H1 (cell line): ENCODE measurements around the gene SIGLEC11. TPM values are rescaled to one million over a fixed set of nuclear protein-coding genes. Genes with fewer than 3 reads are reported as not detected.

ENCODE experiments used
- CTCF ChIA-PET: fragments of 300-600 bp; sonication (Branson Sonifier 250); formaldehyde crosslinking; loops from one replicate; lab custom pipeline; 2021; ENCODE audit not compliant: partially characterized antibody; lab: Charles Lee
- POLR2A ChIA-PET: fragments of 300-600 bp; sonication (Branson Sonifier 250); formaldehyde crosslinking; loops from one replicate; lab custom pipeline; 2021; ENCODE audit warnings: inconsistent platforms; ENCODE audit not compliant: partially characterized antibody; lab: Charles Lee
- DNase-seq, 2 experiments: peaks; one replicate each; pipeline versions ENCODE4 v3.0.0 to v3.0.0-alpha.2; 2010 to 2022; ENCODE audit warnings: low spot score in 2 of 2, low read depth in 1 of 2, mixed read lengths in 1 of 2
- FAIRE-seq: peaks from 2 replicates; lab custom pipeline; 2011; peaks lifted over from hg19 to GRCh38; lab: Jason Lieb, UNC
- H2AFZ ChIP-seq: 2 replicates; pipeline ENCODE4 v1.8.1; 2012; ENCODE audit warnings: low read length, inconsistent platforms
- H2AK5ac ChIP-seq: 2 replicates; pipeline ENCODE4 v1.6.1; 2013; ENCODE audit warnings: low read depth, low read length
- H2BK120ac ChIP-seq: replicated peaks from 2 replicates; pipeline ENCODE3; 2013; ENCODE audit warnings: low read depth, low read length, inconsistent platforms
- H2BK12ac ChIP-seq: 2 replicates; pipeline ENCODE4 v1.6.1; 2013; ENCODE audit warnings: low read depth, low read length
- H2BK15ac ChIP-seq: 2 replicates; pipeline ENCODE4 v1.6.1; 2013; ENCODE audit warnings: low read length
- H2BK20ac ChIP-seq: 2 replicates; pipeline ENCODE4 v1.6.1; 2013; ENCODE audit warnings: low read length
- H2BK5ac ChIP-seq: 2 replicates; pipeline ENCODE4 v1.6.1; 2013; ENCODE audit warnings: low read depth, low read length
- H3K14ac ChIP-seq: 2 replicates; pipeline ENCODE4 v1.6.1; 2013; ENCODE audit warnings: inconsistent platforms; ENCODE audit not compliant: insufficient read length
- H3K18ac ChIP-seq: 2 replicates; pipeline ENCODE4 v1.6.1; 2013; ENCODE audit warnings: low read length; ENCODE audit errors: extremely low read depth
- H3K23ac ChIP-seq: 2 replicates; pipeline ENCODE4 v1.6.1; 2013; ENCODE audit warnings: inconsistent platforms; ENCODE audit not compliant: insufficient read length
- H3K23me2 ChIP-seq: 2 replicates; pipeline ENCODE4 v1.6.1; 2013; ENCODE audit warnings: low read depth, low read length
- H3K27ac ChIP-seq: 2 replicates; pipeline ENCODE4 v1.6.1; 2011; ENCODE audit warnings: low read depth, low read length, inconsistent platforms
- H3K27me3 ChIP-seq, 4 experiments: replicated peaks in 1 of 4; 1 replicate in 1 of 4; 2 replicates in 3 of 4; pipeline versions ENCODE4 v1.6.1 to v1.8.1; 2011 to 2013; ENCODE audit warnings: low read length in 3 of 4, mild to moderate bottlenecking in 3 of 4, inconsistent platforms in 2 of 4, mixed read lengths in 2 of 4, moderate library complexity in 1 of 4; ENCODE audit not compliant: control insufficient read depth in 3 of 4, insufficient read depth in 3 of 4; ENCODE audit errors: extremely low read depth in 1 of 4
- H3K36me3 ChIP-seq, 4 experiments: 2 replicates each; pipeline versions ENCODE4 v1.6.1 to v1.8.1; 2011 to 2013; ENCODE audit warnings: mild to moderate bottlenecking in 4 of 4, low read length in 3 of 4, moderate library complexity in 2 of 4, control low read depth in 1 of 4, inconsistent platforms in 1 of 4; ENCODE audit not compliant: insufficient read depth in 4 of 4, control insufficient read depth in 2 of 4
- H3K4ac ChIP-seq: replicated peaks from 2 replicates; pipeline ENCODE3; 2013; ENCODE audit warnings: low read length, low read depth, mixed read lengths, inconsistent platforms; ENCODE audit not compliant: insufficient read length
- H3K4me1 ChIP-seq, 4 experiments: replicated peaks in 1 of 4; 1 replicate in 1 of 4; 2 replicates in 3 of 4; pipeline versions ENCODE4 v1.6.1 to v1.8.1; 2011 to 2013; ENCODE audit warnings: low read length in 3 of 4, inconsistent platforms in 2 of 4, mixed read lengths in 1 of 4; ENCODE audit not compliant: insufficient read depth in 4 of 4, control insufficient read depth in 3 of 4
- H3K4me2 ChIP-seq, 2 experiments: 2 replicates each; pipeline versions ENCODE4 v1.6.1 to v1.8.1; 2011 to 2013; ENCODE audit warnings: low read depth in 2 of 2, low read length in 2 of 2, control low read depth in 1 of 2, inconsistent platforms in 1 of 2, mild to moderate bottlenecking in 1 of 2; ENCODE audit not compliant: insufficient read depth in 1 of 2
- H3K4me3 ChIP-seq, 4 experiments: fragments of 200-600, 300-600 bp in 1 of 4; sonication (generic), shearing (Covaris generic), sonication (Bioruptor Twin) in 1 of 4; 2 replicates each; pipeline versions ENCODE4 v1.5.1 to v1.8.1; 2011 to 2016; ENCODE audit warnings: low read length in 4 of 4, low read depth in 3 of 4, control low read depth in 2 of 4, inconsistent platforms in 2 of 4, mild to moderate bottlenecking in 2 of 4, mixed read lengths in 1 of 4, moderate library complexity in 1 of 4; ENCODE audit not compliant: insufficient read depth in 2 of 4; ENCODE audit errors: extremely low read depth in 1 of 4
- H3K56ac ChIP-seq: replicated peaks from 2 replicates; pipeline ENCODE3; 2013; ENCODE audit warnings: low read depth, mild to moderate bottlenecking, mixed read lengths, low read length, inconsistent platforms; ENCODE audit not compliant: insufficient read length
- H3K79me1 ChIP-seq: 2 replicates; pipeline ENCODE4 v1.6.1; 2013; ENCODE audit warnings: low read depth, low read length, control low read depth
- H3K79me2 ChIP-seq, 2 experiments: 2 replicates each; pipeline versions ENCODE4 v1.6.1 to v1.8.1; 2012 to 2013; ENCODE audit warnings: low read length in 2 of 2, mild to moderate bottlenecking in 2 of 2, inconsistent platforms in 1 of 2; ENCODE audit not compliant: insufficient read depth in 2 of 2, control insufficient read depth in 1 of 2
- H3K9ac ChIP-seq, 4 experiments: replicated peaks in 1 of 4; 1 replicate in 1 of 4; 2 replicates in 3 of 4; pipeline versions ENCODE4 v1.6.1 to v1.8.1; 2011 to 2013; ENCODE audit warnings: low read depth in 3 of 4, low read length in 3 of 4, control low read depth in 2 of 4, mild to moderate bottlenecking in 2 of 4, moderate library complexity in 2 of 4, inconsistent platforms in 1 of 4; ENCODE audit errors: extremely low read depth in 1 of 4
- H3K9me3 ChIP-seq, 2 experiments: 2 replicates each; pipeline versions ENCODE4 v1.6.1 to v1.8.1; 2012 to 2013; ENCODE audit warnings: mild to moderate bottlenecking in 2 of 2, moderate library complexity in 2 of 2, control low read depth in 1 of 2, inconsistent platforms in 1 of 2, low read depth in 1 of 2, low read length in 1 of 2, mixed read lengths in 1 of 2; ENCODE audit not compliant: insufficient read depth in 2 of 2
- H4K20me1 ChIP-seq, 2 experiments: replicated peaks in 1 of 2; 2 replicates each; pipeline versions ENCODE3 to v1.8.1; 2011 to 2013; ENCODE audit warnings: inconsistent platforms in 2 of 2, low read length in 2 of 2, mild to moderate bottlenecking in 1 of 2; ENCODE audit not compliant: insufficient read depth in 2 of 2, control insufficient read depth in 1 of 2
- H4K5ac ChIP-seq: 2 replicates; pipeline ENCODE4 v1.6.1; 2013; ENCODE audit warnings: low read length, low read depth, mixed read lengths, inconsistent platforms; ENCODE audit not compliant: insufficient read length
- H4K8ac ChIP-seq: 2 replicates; pipeline ENCODE4 v1.8.0; 2013; ENCODE audit warnings: mild to moderate bottlenecking, moderate library complexity, low read length, inconsistent platforms; ENCODE audit not compliant: insufficient read depth; ENCODE audit errors: extremely low read depth
- H4K91ac ChIP-seq: replicated peaks from 2 replicates; pipeline ENCODE3; 2013; ENCODE audit warnings: low read length, mixed read lengths, inconsistent platforms; ENCODE audit not compliant: insufficient read length
- MAX ChIP-seq: IDR thresholded peaks from 2 replicates; pipeline ENCODE4 v1.6.1; 2012; ENCODE audit warnings: inconsistent platforms
- PHF8 ChIP-seq: fragments of 200-600 bp; sonication (generic); conservative IDR thresholded peaks from 2 replicates; pipeline ENCODE4 v1.7.1; 2012; ENCODE audit warnings: low read depth, mild to moderate bottlenecking, inconsistent platforms, low read length, moderate library complexity
- SP2 ChIP-seq: IDR thresholded peaks from 2 replicates; pipeline ENCODE4 v1.6.1; 2012; ENCODE audit warnings: mild to moderate bottlenecking, low read length, inconsistent platforms
- SRF ChIP-seq: IDR thresholded peaks from 2 replicates; pipeline ENCODE4 v1.6.1; 2011; ENCODE audit warnings: mild to moderate bottlenecking, low read depth, low read length, moderate library complexity
- WGBS, 2 experiments: shearing (Covaris generic) in 1 of 2; methylation state at CpG; one replicate each; pipeline versions ENCODE4 v1.1.6 to v1.1.7; 2013 to 2015; ENCODE audit warnings: low lambda C conversion rate in 2 of 2, mixed read lengths in 2 of 2, inconsistent platforms in 1 of 2, low coverage in 1 of 2, missing lambda C conversion rate in 1 of 2; ENCODE audit not compliant: insufficient replicate concordance in 2 of 2, insufficient coverage in 1 of 2, insufficient read length in 1 of 2; ENCODE audit errors: extremely low coverage in 1 of 2, missing lambda C conversion rate in 1 of 2; 5-methylcytosine and 5-hydroxymethylcytosine counted together
- polyA plus RNA-seq, 7 experiments: library from polyadenylated mRNA; depleted of rRNA in 3 of 7; stranded (reverse) in 5 of 7; unstranded in 2 of 7; fragments of >200 nt in 5 of 7; fragments of 200-250 nt in 2 of 7; gene quantifications; 1 replicate in 5 of 7; 2 replicates in 1 of 7; 4 replicates in 1 of 7; pipeline versions ENCODE4 v1.2.1 to v1.2.3, GENCODE V29; 2011 to 2013; ENCODE audit warnings: missing spikeins in 2 of 7, mixed read lengths in 2 of 7
- total RNA-seq: library from RNA; stranded (reverse); fragmentation: NEBNext Ultra II Directional; extraction: Animal tissue kit (Norgen Biotek cat#: 25700); gene quantifications from 2 replicates; pipeline ENCODE4 v1.2.1, GENCODE V29; 2021
- TF ChIP-seq, protein P1 (sequence below), 3 experiments: IDR thresholded peaks; 1 replicate in 2 of 3; 2 replicates in 1 of 3; pipeline versions ENCODE4 v1.5.1 to v1.6.1; 2011; ENCODE audit warnings: low read length in 3 of 3, mild to moderate bottlenecking in 3 of 3, inconsistent platforms in 2 of 3, low read depth in 1 of 3, moderate library complexity in 1 of 3; ENCODE audit not compliant: insufficient read depth in 1 of 3; ENCODE audit errors: control extremely low read depth in 1 of 3

The SIGLEC11 gene
- total and polyA plus RNA-seq, 2 of the 8 experiments (the other 6 are each of a cell fraction or from before 2014, with no cell fraction given): 0.18 TPM; not detected in 1

GRCh38 chr19:49939721-49940481 is 21.1 kb downstream of the SIGLEC11 start:
- H3K79me1 ChIP-seq: no peaks in the 10 kb centered on the region
- H4K91ac ChIP-seq: no peak overlapping the region
- H2BK15ac ChIP-seq: no peak overlapping the region
- H2BK5ac ChIP-seq: no peak overlapping the region; the same call in 1 of the 2 replicates
- no peak overlapping the region for H2BK20ac ChIP-seq
- no peak overlapping the region for H3K4me3 ChIP-seq
- no peak overlapping the region for H3K27ac ChIP-seq
- WGBS, 2 experiments: 80% methylated on average over 7 of the region's 7 CpGs; no CpG with 5 or more reads in 1 of the 2 experiments
- no peak overlapping the region for H3K4me2 ChIP-seq
- H3K9ac ChIP-seq: no peak overlapping the region
- no peak for DNase-seq
- no peak overlapping the region for H2AFZ ChIP-seq
- H3K23ac ChIP-seq: no peak overlapping the region
- H3K36me3 ChIP-seq: no peaks in the 10 kb centered on the region
- FAIRE-seq: no peak
- H3K9me3 ChIP-seq: no peaks in the 10 kb centered on the region
- no peak overlapping the region for H3K56ac ChIP-seq
- no peak overlapping the region for H3K14ac ChIP-seq
- H4K20me1 ChIP-seq: no peaks in the 10 kb centered on the region
- no peaks in the 10 kb centered on the region for H3K23me2 ChIP-seq
- no peaks in the 10 kb centered on the region for H3K79me2 ChIP-seq
- H3K18ac ChIP-seq: no peak overlapping the region
- no peaks in the 10 kb centered on the region; a peak in 1 of 7 replicates for H3K4me1 ChIP-seq
- H3K27me3 ChIP-seq: no peaks in the 10 kb centered on the region
- ChIA-PET CTCF (interaction anchor here (0.6 to 10.3 kb wide), 7 partner anchors 12 to 866 kb away, joined by 3 to 231 read pairs (median 5); no protein-coding TSS in a partner anchor), POLR2A (interaction anchor here (0.6 to 4.2 kb wide), 3 partner anchors 10 to 12 kb away, joined by 3 to 21 read pairs (median 5); partner anchors contain the start of genes ATF5 and NUP62)
- H4K5ac ChIP-seq: no peak overlapping the region
- no peak overlapping the region for H2BK12ac ChIP-seq
- TF ChIP-seq PHF8: no peak
- TF ChIP-seq MAX: peak; percentile 53; the same call in 1 of the 2 replicates
- TF ChIP-seq, protein P1, sequence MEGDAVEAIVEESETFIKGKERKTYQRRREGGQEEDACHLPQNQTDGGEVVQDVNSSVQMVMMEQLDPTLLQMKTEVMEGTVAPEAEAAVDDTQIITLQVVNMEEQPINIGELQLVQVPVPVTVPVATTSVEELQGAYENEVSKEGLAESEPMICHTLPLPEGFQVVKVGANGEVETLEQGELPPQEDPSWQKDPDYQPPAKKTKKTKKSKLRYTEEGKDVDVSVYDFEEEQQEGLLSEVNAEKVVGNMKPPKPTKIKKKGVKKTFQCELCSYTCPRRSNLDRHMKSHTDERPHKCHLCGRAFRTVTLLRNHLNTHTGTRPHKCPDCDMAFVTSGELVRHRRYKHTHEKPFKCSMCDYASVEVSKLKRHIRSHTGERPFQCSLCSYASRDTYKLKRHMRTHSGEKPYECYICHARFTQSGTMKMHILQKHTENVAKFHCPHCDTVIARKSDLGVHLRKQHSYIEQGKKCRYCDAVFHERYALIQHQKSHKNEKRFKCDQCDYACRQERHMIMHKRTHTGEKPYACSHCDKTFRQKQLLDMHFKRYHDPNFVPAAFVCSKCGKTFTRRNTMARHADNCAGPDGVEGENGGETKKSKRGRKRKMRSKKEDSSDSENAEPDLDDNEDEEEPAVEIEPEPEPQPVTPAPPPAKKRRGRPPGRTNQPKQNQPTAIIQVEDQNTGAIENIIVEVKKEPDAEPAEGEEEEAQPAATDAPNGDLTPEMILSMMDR (IDR thresholded peaks at IDR 0.05; ENCODE audit: control extremely low read depth in 1 of 3, insufficient read depth in 1 of 3, low read depth in 1 of 3, low read length in 3 of 3): peak; percentile 17 to 51 (median 43); a peak in 2 of 4 replicates
- TF ChIP-seq SRF: no peak
- TF ChIP-seq SP2: no peak
- H4K8ac ChIP-seq: no peak overlapping the region
- H2AK5ac ChIP-seq: no peak overlapping the region
- H3K4ac ChIP-seq: no peak overlapping the region
- H2BK120ac ChIP-seq: no peak overlapping the region
